CD14-positive monocyte (primary cell): ENCODE measurements around the gene PXDN. TPM values are rescaled to one million over a fixed set of nuclear protein-coding genes. Genes with fewer than 3 reads are reported as not detected.

Source experiments
- DNase-seq, 3 donors: peaks; one replicate each; pipeline ENCODE4 v3.0.0-alpha.2; 2011 to 2022
- H2AFZ ChIP-seq: 2 replicates; pipeline ENCODE4 v1.6.0; 2012; ENCODE audit warnings: mild to moderate bottlenecking, low read depth, low read length, inconsistent platforms; ENCODE audit not compliant: insufficient read depth, poor library complexity, severe bottlenecking
- H3K27ac ChIP-seq, 2 donors: 1 replicate in 1 of 2; 2 replicates in 1 of 2; pipeline ENCODE4 v1.5.1; 2012 to 2013; ENCODE audit warnings: low read length in 2 of 2, control low read depth in 1 of 2, inconsistent platforms in 1 of 2, low read depth in 1 of 2, mild to moderate bottlenecking in 1 of 2
- H3K27me3 ChIP-seq, 2 donors: one replicate each; pipeline versions ENCODE4 v1.6.0 to v1.6.1; 2011 to 2013; ENCODE audit warnings: low read length in 2 of 2; ENCODE audit not compliant: control insufficient read depth in 2 of 2, insufficient read depth in 2 of 2
- H3K36me3 ChIP-seq, 2 donors: replicated peaks in 1 of 2; 1 replicate in 1 of 2; 2 replicates in 1 of 2; pipeline versions ENCODE4 v1.5.1 to v1.6.1; 2012 to 2013; ENCODE audit warnings: low read length in 2 of 2, control low read depth in 1 of 2, inconsistent platforms in 1 of 2, mild to moderate bottlenecking in 1 of 2; ENCODE audit not compliant: insufficient read depth in 2 of 2, control insufficient read depth in 1 of 2
- H3K4me1 ChIP-seq, 2 donors: 1 replicate in 1 of 2; 2 replicates in 1 of 2; pipeline versions ENCODE4 v1.5.1 to v1.6.1; 2012 to 2013; ENCODE audit warnings: low read length in 2 of 2, control low read depth in 1 of 2, inconsistent platforms in 1 of 2, mild to moderate bottlenecking in 1 of 2, moderate library complexity in 1 of 2; ENCODE audit not compliant: insufficient read depth in 2 of 2, control insufficient read depth in 1 of 2
- H3K4me2 ChIP-seq: replicated peaks from 2 replicates; pipeline ENCODE3; 2012; ENCODE audit warnings: low read length, moderate library complexity, mild to moderate bottlenecking; ENCODE audit not compliant: poor library complexity, severe bottlenecking; ENCODE audit errors: extremely low read depth
- H3K4me3 ChIP-seq, 3 experiments: fragments of 200-600 bp in 1 of 3; sonication (generic) in 1 of 3; replicated peaks in 1 of 3; 1 replicate in 2 of 3; 2 replicates in 1 of 3; pipeline ENCODE4 v1.5.1; 2011 to 2013; ENCODE audit warnings: low read length in 3 of 3, mild to moderate bottlenecking in 3 of 3, control low read depth in 2 of 3, low read depth in 2 of 3, inconsistent platforms in 1 of 3, moderate library complexity in 1 of 3
- H3K79me2 ChIP-seq: 2 replicates; pipeline ENCODE4 v1.6.0; 2012; ENCODE audit warnings: mild to moderate bottlenecking, control low read depth, inconsistent platforms, low read length, moderate library complexity; ENCODE audit not compliant: insufficient read depth
- H3K9ac ChIP-seq: 2 replicates; pipeline ENCODE4 v1.6.0; 2017; ENCODE audit warnings: low read length, mild to moderate bottlenecking; ENCODE audit not compliant: insufficient read depth, poor library complexity, severe bottlenecking
- H3K9me3 ChIP-seq, 2 donors: replicated peaks in 1 of 2; 1 replicate in 1 of 2; 2 replicates in 1 of 2; pipeline versions ENCODE4 v1.5.1 to v1.6.1; 2012 to 2013; ENCODE audit warnings: low read length in 2 of 2, control low read depth in 1 of 2; ENCODE audit not compliant: control insufficient read depth in 1 of 2, insufficient read depth in 1 of 2
- H4K20me1 ChIP-seq: 2 replicates; pipeline ENCODE4 v1.6.0; 2012; ENCODE audit warnings: mild to moderate bottlenecking, low read length, control low read depth, moderate library complexity; ENCODE audit not compliant: insufficient read depth
- H3K27ac Mint-ChIP-seq, 7 donors: one replicate each; pipeline ENCODE4 v1.8.0; 2020; ENCODE audit warnings: mild to moderate bottlenecking in 7 of 7, mixed read lengths in 7 of 7, moderate library complexity in 6 of 7, inconsistent platforms in 2 of 7
- H3K27me3 Mint-ChIP-seq, 3 donors: one replicate each; pipeline ENCODE4 v1.8.0; 2021 to 2022; ENCODE audit warnings: low read depth in 3 of 3, mild to moderate bottlenecking in 3 of 3, mixed read lengths in 3 of 3, moderate library complexity in 3 of 3, inconsistent platforms in 1 of 3
- H3K36me3 Mint-ChIP-seq, 2 donors: one replicate each; pipeline ENCODE4 v1.8.0; 2020; ENCODE audit warnings: mixed read lengths in 2 of 2, inconsistent platforms in 1 of 2, mild to moderate bottlenecking in 1 of 2
- H3K4me1 Mint-ChIP-seq: one replicate; pipeline ENCODE4 v1.8.0; 2020; ENCODE audit warnings: mild to moderate bottlenecking, mixed read lengths
- H3K4me3 Mint-ChIP-seq, 2 donors: one replicate each; pipeline ENCODE4 v1.8.0; 2020; ENCODE audit warnings: mild to moderate bottlenecking in 2 of 2, mixed read lengths in 2 of 2, moderate library complexity in 1 of 2
- H3K9me3 Mint-ChIP-seq, 7 donors: one replicate each; pipeline ENCODE4 v1.8.0; 2020 to 2022; ENCODE audit warnings: mixed read lengths in 7 of 7, mild to moderate bottlenecking in 6 of 7, moderate library complexity in 6 of 7, inconsistent platforms in 2 of 7
- CTCF ChIP-seq: fragments of 200-600 bp; IDR thresholded peaks from one replicate; pipeline ENCODE4 v1.8.0; 2022; ENCODE audit warnings: antibody characterized with exemption, mild to moderate bottlenecking
- WGBS: methylation state at CpG from one replicate; pipeline ENCODE4 v1.1.5; 2013; ENCODE audit warnings: missing lambda C conversion rate; ENCODE audit not compliant: insufficient coverage; 5-methylcytosine and 5-hydroxymethylcytosine counted together
- intact Hi-C, 2 donors: fragments of 100-400 bp; cut with micrococcal nuclease; formaldehyde crosslinking; loops; one replicate each; pipeline versions ENCODE4 v1.15.0 to v1.15.1; 2023
- polyA plus RNA-seq, 3 donors: library from polyadenylated mRNA; depleted of rRNA in 1 of 3; unstranded in 2 of 3; stranded (reverse) in 1 of 3; fragments of 300-500 nt in 2 of 3; fragments of >200 nt in 1 of 3; fragmentation: Illumina TruSeq in 2 of 3; gene quantifications; 1 replicate in 2 of 3; 2 replicates in 1 of 3; pipeline ENCODE4 v1.2.3, GENCODE V29; 2012 to 2021

The PXDN gene
- polyA plus RNA-seq, 3 donors, result not detected

GRCh38 chr2:1750933-1751766 is 6.8 kb upstream of the PXDN start:
- no peak overlapping the region for H3K27ac ChIP-seq
- peaks cover 18 to 28% (median 23%) of the 10 kb centered on the region in 7 donors for H3K9me3 Mint-ChIP-seq
- H3K9me3 ChIP-seq, result peaks cover 20 to 28% of the 10 kb centered on the region in 2 donors
- no peaks in the 10 kb centered on the region for H3K4me1 Mint-ChIP-seq
- H3K4me3 Mint-ChIP-seq, result no peak overlapping the region
- 37% methylated on average over 21 of the region's 24 CpGs for WGBS
- TF ChIP-seq CTCF, result peak; percentile 7
- H3K79me2 ChIP-seq, result no peaks in the 10 kb centered on the region
- no peak overlapping the region for H3K4me2 ChIP-seq
- H4K20me1 ChIP-seq, result no peaks in the 10 kb centered on the region
- intact Hi-C loops, result no loop called here
- no peak overlapping the region for H3K4me3 ChIP-seq
- H3K36me3 Mint-ChIP-seq, result no peaks in the 10 kb centered on the region
- no peak for DNase-seq
- H3K4me1 ChIP-seq, result no peaks in the 10 kb centered on the region
- peaks cover 12 to 14% (median 14%) of the 10 kb centered on the region in 3 donors for H3K27me3 Mint-ChIP-seq
- no peak overlapping the region for H3K27ac Mint-ChIP-seq
- H2AFZ ChIP-seq, result no peak overlapping the region
- no peaks in the 10 kb centered on the region for H3K36me3 ChIP-seq
- H3K9ac ChIP-seq, result no peak overlapping the region
- H3K27me3 ChIP-seq, result peaks cover 0 to under 1% of the 10 kb centered on the region in 2 donors

- H4K20me1 ChIP-seq, result no peaks in the 10 kb centered on the region
- no peaks in the 10 kb centered on the region for H3K79me2 ChIP-seq
- no peak overlapping the region for H3K27ac ChIP-seq
- Mint-ChIP-seq H3K36me3 (no peaks in the 10 kb centered on the region), H3K9me3 (peaks cover 15 to 23% (median 17%) of the 10 kb centered on the region in 7 donors), H3K4me1 (no peaks in the 10 kb centered on the region), H3K4me3 (no peak overlapping the region), H3K27ac (no peak overlapping the region), H3K27me3 (peaks cover 16 to 19% (median 18%) of the 10 kb centered on the region in 3 donors)
- no peaks in the 10 kb centered on the region for H3K4me1 ChIP-seq
- WGBS, result 80% methylated on average over 1 of the region's 5 CpGs
- H3K27me3 ChIP-seq, result peaks cover 0 to 8% of the 10 kb centered on the region in 2 donors
- DNase-seq, result no peak
- no peaks in the 10 kb centered on the region for H3K36me3 ChIP-seq
- no peak for TF ChIP-seq CTCF
- intact Hi-C loops, result no loop called here
- H2AFZ ChIP-seq, result no peak overlapping the region
- no peak overlapping the region for H3K9ac ChIP-seq
- peaks cover 14 to 21% of the 10 kb centered on the region in 2 donors for H3K9me3 ChIP-seq
- no peak overlapping the region for H3K4me3 ChIP-seq
- no peak overlapping the region for H3K4me2 ChIP-seq
Observed at GRCh38 chr2:1750270-1750932, 6.1 kb upstream of the PXDN start.
